Putamen (tissue), 1 donor: ENCODE measurements around the gene RXYLT1.
"Not testable (repeated sequence)": the region's sequence is repeated elsewhere in the genome, so short reads cannot be mapped to it uniquely, and the experiment has no call there.

Experiments
- DNase-seq: peaks from one replicate; pipeline ENCODE4 v3.0.0-alpha.2; 2016; ENCODE audit warnings: low spot score

Gene RXYLT1

GRCh38 chr12:63802012-63802608, 22.4 kb downstream of the RXYLT1 start:
- peak; percentile 41 for DNase-seq

- DNase-seq: no peak
Observed at GRCh38 chr12:63804746-63805145, 25.0 kb downstream of the RXYLT1 start.

GRCh38 chr12:63805704-63806672, 26.3 kb downstream of the RXYLT1 start:
- DNase-seq: no peak

- no peak for DNase-seq
Observed at GRCh38 chr12:63808631-63809030, 28.9 kb downstream of the RXYLT1 start.

- no peak for DNase-seq
Observed at GRCh38 chr12:63809566-63809965, 29.9 kb downstream of the RXYLT1 start.

GRCh38 chr12:63811334-63811733, 31.6 kb downstream of the RXYLT1 start:
- no peak for DNase-seq

GRCh38 chr12:63811755-63812154, 32.0 kb downstream of the RXYLT1 start:
- DNase-seq: no peak

GRCh38 chr12:63814146-63814772, 34.5 kb downstream of the RXYLT1 start:
- no peak for DNase-seq

GRCh38 chr12:63815482-63815852, 35.8 kb downstream of the RXYLT1 start:
- DNase-seq: no peak

- DNase-seq: no peak
Observed at GRCh38 chr12:63816031-63816430, 36.3 kb downstream of the RXYLT1 start.

GRCh38 chr12:63820427-63820826, 40.7 kb downstream of the RXYLT1 start:
- DNase-seq: no peak

GRCh38 chr12:63821781-63822251, 42.1 kb downstream of the RXYLT1 start:
- DNase-seq: peak; percentile 25

GRCh38 chr12:63822352-63822751, 42.6 kb downstream of the RXYLT1 start:
- DNase-seq: no peak

- DNase-seq: no peak
Observed at GRCh38 chr12:63823040-63823439, 43.3 kb downstream of the RXYLT1 start.

GRCh38 chr12:63826006-63826585, 46.4 kb downstream of the RXYLT1 start:
- DNase-seq: peak; percentile 63

GRCh38 chr12:63828867-63829266, 49.2 kb downstream of the RXYLT1 start:
- no peak for DNase-seq

GRCh38 chr12:63836046-63836445, 56.3 kb downstream of the RXYLT1 start:
- DNase-seq: peak; percentile 28

GRCh38 chr12:63836936-63837335, 57.2 kb downstream of the RXYLT1 start:
- no peak for DNase-seq

GRCh38 chr12:63838411-63838810, 58.7 kb downstream of the RXYLT1 start:
- DNase-seq: no peak

- DNase-seq: no peak
Observed at GRCh38 chr12:63841011-63841410, 61.3 kb downstream of the RXYLT1 start.

GRCh38 chr12:63841571-63841970, 61.9 kb downstream of the RXYLT1 start:
- DNase-seq: no peak

GRCh38 chr12:63842750-63843149, 63.0 kb downstream of the RXYLT1 start:
- not testable (repeated sequence) for DNase-seq
